GM20431 (cell line): ENCODE measurements around the gene CEACAM8.
"Not testable (repeated sequence)": the region's sequence is repeated elsewhere in the genome, so short reads cannot be mapped to it uniquely, and the experiment has no call there.

Experiments used
- in situ Hi-C: fragments of 300-500 bp; cut with MseI, MboI; formaldehyde crosslinking; loops from one replicate; pipeline ENCODE4 v1.15.0; 2020; ENCODE audit warnings: low sequenced_read_pairs; ENCODE audit not compliant: unreplicated experiment

Gene CEACAM8

GRCh38 chr19:42576241-42576640 lies 18.5 kb downstream of the CEACAM8 start:
- in situ Hi-C loops: no loop called here

GRCh38 chr19:42573642-42574041 lies 21.1 kb downstream of the CEACAM8 start:
- in situ Hi-C loops: no loop called here

GRCh38 chr19:42571116-42571515 lies 23.6 kb downstream of the CEACAM8 start:
- in situ Hi-C loops: no loop called here

DNA sequence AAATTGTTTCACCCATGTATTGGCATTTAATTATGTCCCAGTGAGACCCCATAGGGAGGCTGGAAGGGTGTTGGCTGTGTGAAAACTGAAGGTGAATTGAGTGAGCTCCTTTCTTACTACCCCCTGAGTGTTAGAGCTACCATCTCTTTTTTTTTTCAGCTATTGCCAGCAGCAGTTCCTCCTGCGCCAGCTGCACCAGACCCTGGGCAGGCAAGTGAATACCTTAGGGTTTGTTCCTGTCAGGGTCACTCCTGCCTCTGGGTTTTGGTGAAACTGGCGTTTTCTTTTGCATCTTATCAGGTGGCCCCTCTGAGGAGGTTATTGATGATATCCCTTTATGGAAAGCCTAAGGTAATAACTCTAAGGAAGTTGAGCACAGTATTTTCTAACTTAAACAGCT lies 25.5 kb downstream of the CEACAM8 start:
- in situ Hi-C loops: no loop called here

GRCh38 chr19:42568006-42568405 lies 26.7 kb downstream of the CEACAM8 start:
- in situ Hi-C loops: no loop called here

DNA sequence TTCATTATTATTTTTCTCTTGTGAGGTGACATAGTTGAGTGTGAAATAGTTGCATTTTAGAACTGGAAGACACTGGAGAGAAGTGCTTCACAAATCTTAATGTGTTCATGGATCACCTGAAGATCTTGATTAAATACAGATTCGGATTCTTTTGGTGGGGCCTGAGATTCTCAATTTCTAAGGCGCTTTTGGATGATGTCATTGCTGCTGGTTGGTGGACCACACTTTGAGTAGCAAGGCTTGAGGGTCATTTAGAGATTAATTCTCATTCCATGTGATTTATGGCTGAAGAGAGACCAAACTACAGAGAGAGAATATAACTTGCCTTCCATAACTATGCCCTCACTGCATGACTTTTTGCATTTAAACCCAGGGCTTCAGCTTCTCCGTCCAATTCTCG lies 27.2 kb downstream of the CEACAM8 start:
- in situ Hi-C loops: no loop called here

- in situ Hi-C loops: no loop called here
Measured at GRCh38 chr19:42563352-42564210, 31.1 kb downstream of the CEACAM8 start.

- in situ Hi-C loops: no loop called here
Measured at GRCh38 chr19:42561512-42561911, 33.2 kb downstream of the CEACAM8 start.

- in situ Hi-C loops: no loop called here
Measured at GRCh38 chr19:42560731-42561130, 34.0 kb downstream of the CEACAM8 start.

DNA sequence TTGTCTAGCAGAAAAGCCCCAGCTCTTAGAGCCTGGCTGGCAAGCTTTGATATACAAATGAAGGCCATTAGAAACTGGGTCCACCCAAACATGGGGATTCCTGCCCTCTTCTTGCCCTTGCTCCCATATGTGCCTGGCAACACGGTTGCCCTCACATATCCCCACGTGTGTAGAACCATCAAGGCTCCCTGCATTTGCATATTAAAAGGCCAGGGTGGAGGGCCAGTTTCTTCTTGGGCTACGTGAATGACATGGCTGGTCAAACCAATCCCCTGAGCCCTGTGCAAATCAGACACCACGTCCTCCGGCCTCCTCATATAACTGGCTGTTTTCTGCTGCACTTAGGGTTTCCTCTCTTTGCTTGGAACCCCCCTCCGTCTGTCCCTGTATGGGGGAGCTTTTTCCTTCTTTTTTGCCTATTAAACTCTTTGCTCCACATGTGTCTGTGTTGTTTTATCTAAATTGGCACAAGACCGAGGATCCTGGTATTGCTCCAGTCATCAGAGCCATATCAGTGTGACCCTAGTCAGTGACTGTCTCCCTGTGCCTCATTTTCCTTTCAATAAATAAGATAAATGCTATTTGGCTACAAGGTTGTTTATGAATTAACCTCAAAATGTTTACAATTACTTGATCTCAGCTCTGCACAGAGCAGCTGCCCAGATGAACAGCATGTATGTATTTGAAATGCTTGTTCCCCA lies 36.1 kb downstream of the CEACAM8 start:
- in situ Hi-C loops: no loop called here

DNA sequence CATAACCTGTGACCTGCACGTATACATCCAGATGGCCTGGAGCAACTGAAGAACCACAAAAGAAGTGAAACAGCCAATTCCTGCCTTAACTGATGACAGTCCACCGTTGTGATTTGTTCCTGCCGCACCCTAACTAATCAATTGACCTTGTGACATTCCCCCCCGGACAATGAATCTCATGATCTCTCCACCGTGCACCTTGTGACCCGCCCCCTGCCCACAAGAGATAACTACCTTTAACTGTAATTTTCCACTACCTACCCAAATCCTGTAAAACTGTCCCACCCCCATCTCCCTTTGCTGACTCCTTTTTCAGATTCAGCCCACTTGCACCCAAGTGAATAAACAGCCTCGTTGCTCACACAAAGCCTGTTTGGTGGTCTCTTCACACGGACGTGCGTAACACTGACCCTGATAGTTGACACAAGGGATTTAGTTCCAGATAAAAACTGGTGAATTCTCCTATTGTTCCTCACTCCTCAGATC lies 37.3 kb downstream of the CEACAM8 start:
- in situ Hi-C loops: not testable (repeated sequence)

DNA sequence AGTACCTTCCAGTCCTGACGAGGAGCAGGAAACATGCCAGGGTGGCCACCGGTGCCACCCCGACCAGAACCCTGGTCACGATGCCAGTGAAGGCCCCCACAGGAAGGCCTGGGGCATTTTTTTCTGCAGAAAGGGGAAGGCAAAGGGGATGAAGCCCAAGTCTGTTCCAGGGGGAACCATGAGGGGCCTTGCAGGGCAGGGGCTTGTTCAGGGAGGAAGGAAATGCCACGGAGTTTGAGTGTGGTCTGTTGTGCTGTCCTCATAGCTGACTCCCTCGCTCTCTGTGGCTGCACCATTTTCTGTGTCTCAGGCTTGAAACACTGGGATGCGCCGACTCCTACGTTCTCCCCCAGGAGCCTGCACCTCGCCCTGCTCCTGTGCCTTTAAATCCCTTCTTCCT lies 38.9 kb downstream of the CEACAM8 start:
- in situ Hi-C loops: no loop called here

DNA sequence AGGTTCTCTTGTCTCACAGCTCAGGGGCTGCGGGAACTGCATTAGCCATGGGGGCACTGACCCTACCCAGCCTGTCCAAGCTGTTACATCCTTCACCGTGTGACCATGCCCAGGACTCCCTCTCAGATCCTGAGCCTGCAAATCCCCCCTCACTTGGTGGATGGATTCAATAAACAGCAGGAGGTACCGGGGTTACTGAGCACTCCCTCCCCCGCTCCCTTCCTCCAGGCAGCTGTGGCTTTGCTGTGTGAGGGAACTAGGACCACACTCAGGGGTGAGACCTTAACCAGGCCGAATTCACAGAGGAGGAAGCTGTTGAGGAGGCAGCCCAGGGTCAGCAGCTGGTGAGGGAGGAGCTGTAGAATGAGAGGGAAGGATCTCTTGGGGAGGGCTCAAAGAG lies 39.4 kb downstream of the CEACAM8 start:
- in situ Hi-C loops: no loop called here

GRCh38 chr19:42554046-42554575 lies 40.6 kb downstream of the CEACAM8 start:
- in situ Hi-C loops: no loop called here

DNA sequence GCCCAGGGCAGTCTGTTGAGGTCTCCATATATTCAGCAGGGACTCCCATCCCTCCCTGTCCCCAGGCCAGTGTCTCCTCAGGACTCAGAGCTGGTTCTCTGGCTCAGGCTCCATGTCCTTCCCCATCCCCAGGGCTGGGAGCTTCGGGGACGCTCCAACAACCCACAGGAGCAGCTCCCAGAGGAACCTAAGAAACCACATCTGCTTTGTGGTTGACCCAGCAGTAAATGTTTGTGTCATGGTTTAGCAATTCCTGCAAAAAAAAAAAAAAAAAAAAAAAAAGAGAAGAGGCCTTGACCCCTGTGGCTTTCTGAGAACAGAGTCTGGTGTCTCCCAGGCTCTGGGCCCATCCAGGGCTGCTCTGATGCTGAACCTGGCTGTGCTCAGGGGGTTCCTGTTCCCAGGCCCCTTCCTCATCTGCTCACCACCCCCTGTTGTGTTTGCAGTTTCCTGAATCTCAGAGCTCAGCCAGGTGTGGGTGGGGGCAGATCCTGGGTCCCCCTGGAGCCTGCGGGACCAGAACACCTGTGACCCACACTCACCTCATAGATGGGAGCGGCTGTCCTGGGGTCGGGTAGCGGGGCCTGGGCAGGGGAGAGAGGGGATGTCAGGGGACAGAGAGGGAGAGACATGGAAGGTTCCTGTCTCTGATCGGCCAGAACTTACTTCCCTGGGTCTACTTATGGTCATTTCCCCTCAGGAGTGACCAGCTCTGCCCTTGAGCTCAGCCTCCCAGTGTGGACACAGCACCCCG lies 41.3 kb downstream of the CEACAM8 start:
- in situ Hi-C loops: no loop called here

DNA sequence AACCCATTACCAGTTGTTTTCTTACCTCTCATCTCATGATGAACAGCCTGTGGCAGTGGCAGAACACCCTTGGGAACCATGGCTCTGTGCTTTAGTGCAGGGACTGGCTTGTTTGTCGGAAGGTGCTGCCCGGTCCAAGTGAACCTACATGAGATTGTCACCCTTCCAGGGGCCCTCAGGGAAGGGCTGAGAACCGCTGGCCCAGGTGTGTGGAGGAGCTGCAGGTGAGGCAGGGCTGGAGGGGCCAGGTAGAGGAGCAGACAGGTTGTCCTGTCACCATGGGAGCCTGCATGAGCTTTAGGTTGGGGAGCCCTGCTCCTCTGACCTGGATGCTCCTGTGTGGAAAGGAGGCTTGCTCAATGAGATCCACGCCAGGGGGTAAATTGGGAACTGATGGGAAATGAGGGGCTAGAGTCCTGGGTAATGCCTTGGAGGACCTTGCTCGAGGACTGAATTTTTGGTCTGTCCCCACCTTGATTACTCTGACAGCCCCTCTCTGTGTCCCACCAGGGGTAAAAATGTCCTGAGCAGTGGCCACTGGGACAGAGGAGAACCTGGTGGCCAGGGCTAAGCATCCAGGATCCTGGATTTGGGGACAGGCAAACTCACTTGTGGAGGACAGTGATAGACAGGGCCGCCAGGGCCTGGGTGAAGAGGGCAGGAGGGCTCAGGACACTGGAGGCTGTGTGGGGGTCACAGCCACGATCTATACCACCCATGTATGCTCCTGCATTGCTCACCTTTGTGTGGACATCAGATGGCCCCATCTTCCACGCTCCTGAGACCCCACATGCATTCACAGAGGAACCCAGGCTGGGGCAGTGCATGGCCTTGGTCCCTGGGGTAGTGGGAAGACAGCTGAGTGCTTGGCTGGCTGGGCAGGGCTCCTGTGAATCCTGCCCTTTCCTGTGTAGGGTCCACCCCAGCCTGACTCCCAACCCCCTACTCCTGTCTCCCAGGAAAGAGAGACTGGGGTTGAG lies 42.3 kb downstream of the CEACAM8 start:
- in situ Hi-C loops: no loop called here

DNA sequence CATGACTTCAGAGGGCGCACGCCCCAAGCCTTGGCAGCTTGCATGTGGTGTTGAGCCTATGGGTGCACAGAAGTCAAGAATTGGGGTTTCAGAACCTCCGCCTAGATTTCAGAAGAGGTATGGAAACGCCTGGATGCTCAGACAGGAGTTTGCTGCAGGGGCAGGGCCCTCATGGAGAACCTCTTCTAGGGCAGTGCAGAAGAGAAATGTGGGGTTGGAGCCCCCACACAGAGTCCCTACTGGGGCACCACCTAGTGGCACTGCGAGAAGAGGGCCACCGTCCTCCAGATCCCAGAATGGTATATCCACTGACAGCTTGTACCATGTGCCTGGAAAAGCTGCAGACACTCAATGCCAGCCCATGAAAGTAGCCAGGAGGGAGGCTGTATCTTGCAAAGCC lies 44.2 kb downstream of the CEACAM8 start:
- in situ Hi-C loops: not testable (repeated sequence)

DNA sequence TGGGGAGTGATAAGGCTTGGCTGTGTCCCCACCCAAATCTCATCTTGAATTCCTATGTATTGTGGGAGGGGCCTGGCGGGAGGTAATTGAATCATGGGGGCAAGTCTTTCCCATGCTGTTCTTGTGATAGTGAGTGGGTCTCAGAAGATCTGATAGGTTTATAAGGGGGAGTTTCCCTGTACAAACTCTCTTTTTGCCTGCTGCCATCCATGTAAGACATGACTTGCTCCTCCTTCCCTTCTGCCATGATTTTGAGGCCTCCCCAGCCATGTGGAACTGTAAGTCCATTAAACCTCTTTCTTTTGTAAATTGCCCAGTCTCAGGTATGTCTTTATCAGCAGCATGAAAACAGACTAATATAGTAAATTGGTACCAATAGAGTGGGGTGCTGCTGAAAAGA lies 45.7 kb downstream of the CEACAM8 start:
- in situ Hi-C loops: not testable (repeated sequence)

GRCh38 chr19:42548552-42548951 lies 46.2 kb downstream of the CEACAM8 start:
- in situ Hi-C loops: no loop called here
